Measurements from ENCODE around the gene ERICH6.

ERICH6 gene

GRCh38 chr3:150710097-150710496 is 6.4 kb upstream of the ERICH6 start:
- DNase-seq (ENCODE audit: insufficient read length), result no peak
- TF ChIP-seq POLR2AphosphoS5 (IDR thresholded peaks at IDR 0.05; ENCODE audit: low read depth, low read length) (no peak), TAF1 (IDR thresholded peaks at IDR 0.05; ENCODE audit: borderline replicate concordance, low read depth, low read length) (no peak), POLR2A (IDR thresholded peaks at IDR 0.05; ENCODE audit: low read depth, low read length) (no peak)
- FAIRE-seq, result no peak

- DNase-seq (ENCODE audit: insufficient read length), result peak; percentile 20
- no peak for TF ChIP-seq TAF1 (IDR thresholded peaks at IDR 0.05; ENCODE audit: borderline replicate concordance, low read depth, low read length)
- no peak for TF ChIP-seq POLR2A (IDR thresholded peaks at IDR 0.05; ENCODE audit: low read depth, low read length)
- TF ChIP-seq POLR2AphosphoS5 (IDR thresholded peaks at IDR 0.05; ENCODE audit: low read depth, low read length), result peak; percentile 44
- FAIRE-seq, result no peak
These were observed 393 bp downstream of the ERICH6 start for GRCh38 chr3:150703299-150703755.

- TF ChIP-seq TAF1 (IDR thresholded peaks at IDR 0.05; ENCODE audit: borderline replicate concordance, low read depth, low read length), result no peak
- no peak for TF ChIP-seq POLR2AphosphoS5 (IDR thresholded peaks at IDR 0.05; ENCODE audit: low read depth, low read length)
- TF ChIP-seq POLR2A (IDR thresholded peaks at IDR 0.05; ENCODE audit: low read depth, low read length), result no peak
- DNase-seq (ENCODE audit: insufficient read length) (no peak), FAIRE-seq (no peak)
These were observed 4.6 kb downstream of the ERICH6 start for GRCh38 chr3:150699068-150699639.

GRCh38 chr3:150697646-150698045 is 6.1 kb downstream of the ERICH6 start:
- no peak for TF ChIP-seq POLR2A (IDR thresholded peaks at IDR 0.05; ENCODE audit: low read depth, low read length)
- TF ChIP-seq POLR2AphosphoS5 (IDR thresholded peaks at IDR 0.05; ENCODE audit: low read depth, low read length), result no peak
- no peak for TF ChIP-seq TAF1 (IDR thresholded peaks at IDR 0.05; ENCODE audit: borderline replicate concordance, low read depth, low read length)
- DNase-seq (ENCODE audit: insufficient read length) (no peak), FAIRE-seq (no peak)

GRCh38 chr3:150691414-150692040 is 12.2 kb downstream of the ERICH6 start:
- TF ChIP-seq POLR2AphosphoS5 (IDR thresholded peaks at IDR 0.05; ENCODE audit: low read depth, low read length) (no peak), POLR2A (IDR thresholded peaks at IDR 0.05; ENCODE audit: low read depth, low read length) (no peak), TAF1 (IDR thresholded peaks at IDR 0.05; ENCODE audit: borderline replicate concordance, low read depth, low read length) (no peak)
- no peak for FAIRE-seq
- DNase-seq (ENCODE audit: insufficient read length), result no peak

GRCh38 chr3:150687613-150688012 is 16.1 kb downstream of the ERICH6 start:
- TF ChIP-seq TAF1 (IDR thresholded peaks at IDR 0.05; ENCODE audit: borderline replicate concordance, low read depth, low read length) (no peak), POLR2A (IDR thresholded peaks at IDR 0.05; ENCODE audit: low read depth, low read length) (no peak), POLR2AphosphoS5 (IDR thresholded peaks at IDR 0.05; ENCODE audit: low read depth, low read length) (no peak)
- DNase-seq (ENCODE audit: insufficient read length) (no peak), FAIRE-seq (no peak)

GRCh38 chr3:150682824-150683223 is 20.9 kb downstream of the ERICH6 start:
- DNase-seq (ENCODE audit: insufficient read length) (no peak), FAIRE-seq (no peak)
- TF ChIP-seq POLR2AphosphoS5 (IDR thresholded peaks at IDR 0.05; ENCODE audit: low read depth, low read length) (no peak), POLR2A (IDR thresholded peaks at IDR 0.05; ENCODE audit: low read depth, low read length) (no peak), TAF1 (IDR thresholded peaks at IDR 0.05; ENCODE audit: borderline replicate concordance, low read depth, low read length) (no peak)

- DNase-seq (ENCODE audit: insufficient read length) (no peak), FAIRE-seq (no peak)
- TF ChIP-seq POLR2AphosphoS5 (IDR thresholded peaks at IDR 0.05; ENCODE audit: low read depth, low read length), result no peak
- TF ChIP-seq POLR2A (IDR thresholded peaks at IDR 0.05; ENCODE audit: low read depth, low read length), result no peak
These were observed 21.4 kb downstream of the ERICH6 start for GRCh38 chr3:150682279-150682678.

GRCh38 chr3:150681057-150681456 is 22.7 kb downstream of the ERICH6 start:
- FAIRE-seq (peak; percentile 66), DNase-seq (ENCODE audit: insufficient read length) (no peak)
- TF ChIP-seq POLR2A (IDR thresholded peaks at IDR 0.05; ENCODE audit: low read depth, low read length) (no peak), POLR2AphosphoS5 (IDR thresholded peaks at IDR 0.05; ENCODE audit: low read depth, low read length) (no peak), TAF1 (IDR thresholded peaks at IDR 0.05; ENCODE audit: borderline replicate concordance, low read depth, low read length) (no peak)

- TF ChIP-seq TAF1 (IDR thresholded peaks at IDR 0.05; ENCODE audit: borderline replicate concordance, low read depth, low read length), result no peak
- TF ChIP-seq POLR2AphosphoS5 (IDR thresholded peaks at IDR 0.05; ENCODE audit: low read depth, low read length), result no peak
- no peak for TF ChIP-seq POLR2A (IDR thresholded peaks at IDR 0.05; ENCODE audit: low read depth, low read length)
- DNase-seq (ENCODE audit: insufficient read length) (no peak), FAIRE-seq (no peak)
These were observed 23.2 kb downstream of the ERICH6 start for GRCh38 chr3:150680562-150680961.

GRCh38 chr3:150675587-150675986 is 28.1 kb downstream of the ERICH6 start:
- no peak for FAIRE-seq
- no peak for TF ChIP-seq TAF1 (IDR thresholded peaks at IDR 0.05; ENCODE audit: borderline replicate concordance, low read depth, low read length)
- no peak for DNase-seq (ENCODE audit: insufficient read length)

GRCh38 chr3:150673966-150674365 is 29.8 kb downstream of the ERICH6 start:
- DNase-seq (ENCODE audit: insufficient read length) (no peak), FAIRE-seq (no peak)
- TF ChIP-seq POLR2AphosphoS5 (IDR thresholded peaks at IDR 0.05; ENCODE audit: low read depth, low read length) (no peak), POLR2A (IDR thresholded peaks at IDR 0.05; ENCODE audit: low read depth, low read length) (no peak), TAF1 (IDR thresholded peaks at IDR 0.05; ENCODE audit: borderline replicate concordance, low read depth, low read length) (no peak)
